HG03432 (cell line): ENCODE results near the gene SNAI1.
"Not testable (repeated sequence)": the region's sequence is repeated elsewhere in the genome, so short reads cannot be mapped to it uniquely, and the experiment has no call there.

Experiments used
- ATAC-seq: cut with Tn5 transposase; IDR thresholded peaks from one replicate; pipeline ENCODE4 v1.9.1; 2021; ENCODE audit warnings: mild to moderate bottlenecking, moderate library complexity; ENCODE audit not compliant: unreplicated experiment

SNAI1 gene

GRCh38 chr20:50011597-50011996 is 28.8 kb downstream of the SNAI1 start:
- ATAC-seq = not testable (repeated sequence)

- no peak for ATAC-seq
Observed at GRCh38 chr20:50012282-50013263, 29.8 kb downstream of the SNAI1 start.

- no peak for ATAC-seq
Observed at GRCh38 chr20:50013976-50014375, 31.2 kb downstream of the SNAI1 start.

GRCh38 chr20:50014570-50015562 is 32.1 kb downstream of the SNAI1 start:
- ATAC-seq = no peak

- ATAC-seq = no peak
Observed at GRCh38 chr20:50015636-50015992, 32.8 kb downstream of the SNAI1 start.

GRCh38 chr20:50015993-50016770 is 33.4 kb downstream of the SNAI1 start:
- ATAC-seq = no peak

GRCh38 chr20:50017160-50017559 is 34.4 kb downstream of the SNAI1 start:
- ATAC-seq = no peak

- no peak for ATAC-seq
Observed at GRCh38 chr20:50017576-50018248, 34.9 kb downstream of the SNAI1 start.

- ATAC-seq = no peak
Observed at GRCh38 chr20:50019466-50020256, 36.9 kb downstream of the SNAI1 start.

GRCh38 chr20:50020288-50020687 is 37.5 kb downstream of the SNAI1 start:
- no peak for ATAC-seq

- ATAC-seq = no peak
Observed at GRCh38 chr20:50022676-50023075, 39.9 kb downstream of the SNAI1 start.

GRCh38 chr20:50023116-50023805 is 40.5 kb downstream of the SNAI1 start:
- no peak for ATAC-seq

- no peak for ATAC-seq
Observed at GRCh38 chr20:50026746-50027575, 44.2 kb downstream of the SNAI1 start.

- no peak for ATAC-seq
Observed at GRCh38 chr20:50027611-50028105, 44.9 kb downstream of the SNAI1 start.

GRCh38 chr20:50029083-50029696 is 46.4 kb downstream of the SNAI1 start:
- no peak for ATAC-seq

GRCh38 chr20:50029697-50030461 is 47.1 kb downstream of the SNAI1 start:
- no peak for ATAC-seq
